Neural progenitor cell (in vitro differentiated cells): Measurements from ENCODE around the gene MAML3.

Experiments used
- CTCF ChIP-seq: fragments of 200-600 bp; sonication (generic); IDR thresholded peaks from 2 replicates; pipeline ENCODE4 v1.5.1; 2017; ENCODE audit warnings: antibody characterized with exemption, mild to moderate bottlenecking
- EZH2 ChIP-seq: fragments of 200-600 bp; sonication (generic); IDR thresholded peaks from 2 replicates; pipeline ENCODE4 v1.6.1; 2017; ENCODE audit warnings: antibody characterized with exemption, mild to moderate bottlenecking, moderate library complexity

- TF ChIP-seq CTCF (no peak), EZH2 (no peak)
These were observed 188.2 kb downstream of the MAML3 start for GRCh38 chr4:139965789-139966188.
